Heart left ventricle (tissue), 13 donors: ENCODE data around the gene GABRB1.

ENCODE experiments used
- POLR2A ChIP-seq, 2 donors: fragments of 450-650 bp; IDR thresholded peaks; one replicate each; pipeline ENCODE4 v1.6.1; 2017; ENCODE audit warnings: antibody characterized with exemption in 2 of 2, mild to moderate bottlenecking in 2 of 2, moderate library complexity in 2 of 2
- TF ChIP-seq, protein P1 (sequence below), 12 donors: fragments of 200-600 bp; sonication (generic) in 4 of 12; IDR thresholded peaks; one replicate each; pipeline versions ENCODE4 v1.5.0 to v1.8.0; 2018 to 2022; ENCODE audit warnings: antibody characterized with exemption in 12 of 12, mild to moderate bottlenecking in 5 of 12
- donor health status: ischemic (EF 13 %, LVEDD 7.1; RV severe dilation, severe dysfunction).
- donor health status: DM: no; HTN: yes; CAD: no.
- donor health status: DM: no; HTN: no; CAD: no.
- donor health status: ischemic (EF 25% LVEDD 6.9; RV normal size, moderate dysfunction).
- donor health status: ischemic (EF 25% LVEDD 5.7; RV mildly dilated, moderate dysfunction).
- donor health status: ischemic (EF 35%, LVEDD 5.7; RV mildly dilated, moderate dysfunction).
- donor health status: nonischemic (EF 11% LVEDD 7.7; RV severe dilation, severe dysfunction).
- donor health status: DM: yes; HTN: yes; CAD: no.
- donor health status: PGD.
- donor health status: ischemic (EF 29% LVEDD 5.4; RV normal size, mild dysfunction).
- donor health status: nonischemic (EF 23%, LVEDD 6.1; RV moderate dilation, normal function).

- TF ChIP-seq, protein P1, sequence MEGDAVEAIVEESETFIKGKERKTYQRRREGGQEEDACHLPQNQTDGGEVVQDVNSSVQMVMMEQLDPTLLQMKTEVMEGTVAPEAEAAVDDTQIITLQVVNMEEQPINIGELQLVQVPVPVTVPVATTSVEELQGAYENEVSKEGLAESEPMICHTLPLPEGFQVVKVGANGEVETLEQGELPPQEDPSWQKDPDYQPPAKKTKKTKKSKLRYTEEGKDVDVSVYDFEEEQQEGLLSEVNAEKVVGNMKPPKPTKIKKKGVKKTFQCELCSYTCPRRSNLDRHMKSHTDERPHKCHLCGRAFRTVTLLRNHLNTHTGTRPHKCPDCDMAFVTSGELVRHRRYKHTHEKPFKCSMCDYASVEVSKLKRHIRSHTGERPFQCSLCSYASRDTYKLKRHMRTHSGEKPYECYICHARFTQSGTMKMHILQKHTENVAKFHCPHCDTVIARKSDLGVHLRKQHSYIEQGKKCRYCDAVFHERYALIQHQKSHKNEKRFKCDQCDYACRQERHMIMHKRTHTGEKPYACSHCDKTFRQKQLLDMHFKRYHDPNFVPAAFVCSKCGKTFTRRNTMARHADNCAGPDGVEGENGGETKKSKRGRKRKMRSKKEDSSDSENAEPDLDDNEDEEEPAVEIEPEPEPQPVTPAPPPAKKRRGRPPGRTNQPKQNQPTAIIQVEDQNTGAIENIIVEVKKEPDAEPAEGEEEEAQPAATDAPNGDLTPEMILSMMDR (IDR thresholded peaks at IDR 0.05): no peak
- TF ChIP-seq POLR2A (IDR thresholded peaks at IDR 0.05): no peak
These were observed 328.5 kb downstream of the GABRB1 start for GRCh38 chr4:47359891-47360290.
